ENCODE measurements around the gene NRXN3.

The NRXN3 gene

GRCh38 chr14:78836777-78837176, 666.6 kb downstream of the NRXN3 start:
- TF ChIP-seq, protein P1, sequence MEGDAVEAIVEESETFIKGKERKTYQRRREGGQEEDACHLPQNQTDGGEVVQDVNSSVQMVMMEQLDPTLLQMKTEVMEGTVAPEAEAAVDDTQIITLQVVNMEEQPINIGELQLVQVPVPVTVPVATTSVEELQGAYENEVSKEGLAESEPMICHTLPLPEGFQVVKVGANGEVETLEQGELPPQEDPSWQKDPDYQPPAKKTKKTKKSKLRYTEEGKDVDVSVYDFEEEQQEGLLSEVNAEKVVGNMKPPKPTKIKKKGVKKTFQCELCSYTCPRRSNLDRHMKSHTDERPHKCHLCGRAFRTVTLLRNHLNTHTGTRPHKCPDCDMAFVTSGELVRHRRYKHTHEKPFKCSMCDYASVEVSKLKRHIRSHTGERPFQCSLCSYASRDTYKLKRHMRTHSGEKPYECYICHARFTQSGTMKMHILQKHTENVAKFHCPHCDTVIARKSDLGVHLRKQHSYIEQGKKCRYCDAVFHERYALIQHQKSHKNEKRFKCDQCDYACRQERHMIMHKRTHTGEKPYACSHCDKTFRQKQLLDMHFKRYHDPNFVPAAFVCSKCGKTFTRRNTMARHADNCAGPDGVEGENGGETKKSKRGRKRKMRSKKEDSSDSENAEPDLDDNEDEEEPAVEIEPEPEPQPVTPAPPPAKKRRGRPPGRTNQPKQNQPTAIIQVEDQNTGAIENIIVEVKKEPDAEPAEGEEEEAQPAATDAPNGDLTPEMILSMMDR (IDR thresholded peaks at IDR 0.05; ENCODE audit: low read depth, low read length), result peak; percentile 38
- DNase-seq (ENCODE audit: extremely low read depth, low read depth), result peak; percentile 23

GRCh38 chr14:78838959-78839358, 668.8 kb downstream of the NRXN3 start:
- TF ChIP-seq, protein P1 (IDR thresholded peaks at IDR 0.05; ENCODE audit: low read depth, low read length), result no peak
- DNase-seq (ENCODE audit: extremely low read depth, low read depth), result no peak

GRCh38 chr14:78840898-78841297, 670.7 kb downstream of the NRXN3 start:
- no peak for DNase-seq (ENCODE audit: extremely low read depth, low read depth)
- TF ChIP-seq, protein P1 (IDR thresholded peaks at IDR 0.05; ENCODE audit: low read depth, low read length), result no peak

GRCh38 chr14:78847801-78848200, 677.6 kb downstream of the NRXN3 start:
- TF ChIP-seq, protein P1 (IDR thresholded peaks at IDR 0.05; ENCODE audit: low read depth, low read length), result no peak
- DNase-seq (ENCODE audit: extremely low read depth, low read depth), result no peak

DNA sequence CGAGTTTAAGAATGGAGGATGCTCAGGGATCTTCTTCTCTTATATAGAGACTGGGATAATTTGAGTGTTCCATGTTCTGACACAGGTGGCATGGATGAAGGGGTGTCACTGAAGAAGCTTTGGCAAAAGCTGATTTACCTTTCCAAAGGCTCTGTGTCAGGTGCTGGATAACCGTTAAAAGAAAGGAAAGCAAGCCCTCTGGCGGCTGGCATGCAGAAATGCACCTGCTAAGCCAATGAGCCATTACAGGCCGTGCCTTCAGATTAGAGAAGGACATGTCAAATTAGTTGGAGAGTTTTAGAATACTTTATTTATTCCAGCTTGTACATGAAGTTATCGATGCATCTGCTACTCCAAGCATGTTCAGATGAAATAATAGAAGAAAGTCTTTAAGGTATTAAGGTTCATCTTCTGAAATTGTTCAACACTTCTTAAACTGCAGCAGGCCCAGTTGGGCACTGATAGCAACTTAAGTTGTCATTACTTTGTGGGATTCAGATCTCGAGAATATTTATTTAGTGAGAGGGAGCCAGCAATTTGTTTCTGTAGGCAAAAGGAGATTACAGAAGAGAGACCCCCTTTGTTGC, 678.2 kb downstream of the NRXN3 start:
- no peak for DNase-seq (ENCODE audit: extremely low read depth, low read depth)
- TF ChIP-seq, protein P1 (IDR thresholded peaks at IDR 0.05; ENCODE audit: low read depth, low read length), result peak; percentile 64

DNA sequence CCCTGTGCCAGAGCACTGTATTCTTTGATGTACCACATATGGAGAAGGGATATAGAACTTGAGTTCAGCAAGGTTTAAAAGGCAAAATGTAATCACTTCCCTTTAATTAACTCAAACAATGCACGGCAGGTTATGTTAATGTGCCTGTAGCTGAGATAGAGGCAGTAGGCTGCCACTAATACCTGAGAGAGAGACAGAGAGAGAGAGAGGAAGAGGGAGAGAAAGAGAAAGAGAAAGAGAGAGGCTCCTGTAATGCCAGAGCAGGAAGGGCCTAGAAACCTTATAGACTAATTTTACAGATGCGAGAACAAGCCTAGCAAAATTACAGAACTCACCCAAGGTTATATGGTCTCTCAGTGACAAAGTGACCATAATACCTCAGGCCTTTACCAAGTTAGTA, 679.8 kb downstream of the NRXN3 start:
- no peak for DNase-seq (ENCODE audit: extremely low read depth, low read depth)

DNA sequence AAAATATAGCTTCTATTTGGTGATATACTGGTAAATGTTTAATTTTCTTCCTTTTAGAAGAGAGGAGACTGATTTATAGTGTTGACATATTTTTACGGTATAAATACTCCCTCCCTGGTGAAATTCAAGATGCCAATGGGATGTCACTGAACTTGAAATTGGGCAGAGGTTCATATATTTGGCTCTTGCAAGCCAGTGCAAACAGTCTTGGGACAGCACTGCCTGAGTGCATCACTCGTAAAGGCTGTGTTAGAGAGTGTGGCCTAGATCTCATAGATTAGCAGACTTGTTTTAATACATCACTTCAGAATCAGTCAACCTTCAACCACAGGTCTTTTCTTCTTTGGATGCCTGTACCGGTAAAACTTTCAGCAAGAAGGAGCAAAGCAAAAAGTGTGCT, 681.0 kb downstream of the NRXN3 start:
- TF ChIP-seq, protein P1 (IDR thresholded peaks at IDR 0.05; ENCODE audit: low read depth, low read length), result no peak
- DNase-seq (ENCODE audit: extremely low read depth, low read depth), result no peak

More for the DNA sequence above, 679.8 kb downstream of the NRXN3 start:
- TF ChIP-seq, protein P1 (IDR thresholded peaks at IDR 0.05; ENCODE audit: low read depth, low read length), result no peak
